HG03378 (cell line): ENCODE results near the gene ZNF385D.
"Not testable (repeated sequence)": the region's sequence is repeated elsewhere in the genome, so short reads cannot be mapped to it uniquely, and the experiment has no call there.

Source experiments
- ATAC-seq: cut with Tn5 transposase; IDR thresholded peaks from one replicate; pipeline ENCODE4 v1.9.1; 2021; ENCODE audit warnings: mild to moderate bottlenecking, moderate library complexity; ENCODE audit not compliant: unreplicated experiment

ZNF385D gene

DNA sequence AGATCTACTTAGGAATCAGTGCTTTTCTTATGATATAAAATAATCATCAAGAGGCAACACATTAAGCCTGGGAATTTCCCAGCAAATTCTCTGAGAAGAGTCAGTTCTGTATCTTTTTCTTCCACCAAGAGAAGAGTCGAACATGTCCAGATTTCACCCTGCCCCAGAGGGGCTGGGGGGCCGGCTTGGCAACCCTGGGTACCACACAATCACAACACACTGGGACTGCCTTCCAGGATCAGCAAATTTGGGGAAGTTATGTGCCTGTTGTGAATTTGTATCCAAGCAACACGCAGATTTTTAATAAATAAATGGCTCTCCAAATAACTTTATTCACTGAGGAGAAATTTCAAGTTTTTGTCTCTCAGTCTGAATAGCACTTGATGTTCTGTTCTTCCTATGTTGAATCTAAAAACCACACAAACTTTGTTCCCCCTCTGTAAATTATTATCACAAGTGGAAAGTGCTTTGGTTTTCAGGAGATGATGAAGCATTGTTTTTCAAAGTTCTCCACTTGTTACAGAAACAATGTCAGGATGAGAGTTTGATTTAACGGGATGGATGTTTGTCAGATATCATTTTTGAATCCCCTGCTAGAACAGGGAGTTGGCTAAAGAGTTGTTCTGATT, 357.2 kb downstream of the ZNF385D start:
- no peak for ATAC-seq

DNA sequence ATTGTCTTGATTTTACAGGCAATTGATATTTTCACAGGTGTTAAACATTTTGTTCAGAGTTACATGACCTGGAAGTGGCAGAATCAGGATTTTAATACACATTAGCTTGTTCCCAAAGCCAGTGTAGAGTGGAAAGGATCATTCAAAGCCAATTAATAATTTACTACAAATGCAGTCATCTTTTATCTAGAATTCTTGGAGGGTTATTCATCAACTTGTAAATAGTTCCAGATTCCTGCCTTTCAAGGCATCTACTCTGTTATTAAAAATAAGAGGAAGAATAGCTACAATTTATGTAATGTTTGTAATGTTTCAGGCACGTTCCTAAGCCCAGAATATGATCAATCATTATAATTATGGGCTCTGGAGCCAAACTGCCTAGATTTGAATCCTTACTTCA, 358.5 kb downstream of the ZNF385D start:
- no peak for ATAC-seq

DNA sequence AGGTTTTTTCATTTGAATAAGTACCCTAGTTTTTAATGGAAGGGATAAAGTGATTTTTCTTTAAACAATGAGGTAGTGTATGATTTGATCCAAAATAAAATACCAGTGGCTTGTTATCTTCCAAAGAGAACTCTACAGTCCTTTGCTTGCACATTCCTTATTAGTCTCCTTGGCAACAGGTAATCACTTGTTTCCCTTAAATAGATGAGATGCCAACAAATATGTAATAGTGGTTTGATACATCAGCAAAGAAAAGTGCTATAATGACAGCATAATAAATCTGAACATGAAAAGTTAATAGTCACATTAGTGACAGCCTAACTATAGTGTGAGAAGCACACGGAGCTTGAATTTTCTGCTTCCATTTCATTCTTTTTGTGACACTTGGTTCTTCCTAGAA, 360.2 kb downstream of the ZNF385D start:
- ATAC-seq = no peak

DNA sequence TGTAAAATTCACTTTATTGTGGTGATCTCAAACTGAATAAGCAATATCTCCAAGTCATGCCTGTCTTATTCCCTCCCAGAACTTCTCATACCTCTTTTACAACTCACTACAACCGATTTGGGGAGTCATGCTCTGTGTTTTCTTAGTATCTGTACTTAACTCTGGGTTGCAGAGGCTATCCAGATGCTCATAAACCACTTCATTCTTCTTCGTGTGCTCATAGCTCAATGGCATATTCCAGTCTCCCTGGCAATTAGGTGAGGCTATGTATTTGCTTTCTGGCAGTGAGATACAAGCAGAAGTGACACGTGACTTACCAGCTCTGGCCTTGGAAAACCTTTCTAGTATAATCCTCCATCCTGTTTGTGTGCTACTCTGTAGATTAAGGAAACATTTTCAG, 360.9 kb downstream of the ZNF385D start:
- no peak for ATAC-seq

DNA sequence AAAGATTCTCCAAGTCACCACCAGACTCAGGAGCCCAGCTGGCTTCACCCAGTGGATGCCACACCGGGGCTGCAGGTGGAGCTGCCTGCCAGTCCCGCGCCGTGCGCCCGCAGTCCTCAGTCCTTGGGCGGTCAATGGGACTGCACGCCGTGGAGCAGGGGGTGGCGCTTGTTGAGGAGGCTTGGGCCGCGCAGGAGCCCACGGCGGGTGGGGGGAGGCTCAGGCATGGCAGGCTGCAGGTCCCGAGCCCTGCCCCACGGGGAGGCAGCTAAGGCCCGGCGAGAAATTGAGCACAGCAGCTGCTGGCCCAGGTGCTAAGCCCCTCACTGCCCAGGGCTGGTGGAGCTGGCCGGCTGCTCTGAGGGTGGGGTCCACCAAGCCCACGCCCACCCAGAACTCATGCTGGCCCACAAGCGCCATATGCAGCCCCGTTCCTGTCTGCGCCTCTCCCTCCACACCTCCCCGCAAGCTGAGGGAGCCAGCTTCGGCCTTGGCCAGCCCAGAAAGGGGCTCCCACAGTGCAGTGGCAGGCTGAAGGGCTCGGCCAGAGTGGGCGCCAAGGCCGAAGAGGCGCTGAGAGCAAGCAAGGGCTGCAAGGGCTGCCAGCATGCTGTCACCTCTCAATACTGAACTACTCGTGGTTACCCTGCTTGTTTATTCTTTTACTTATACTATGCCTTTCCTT, 363.7 kb downstream of the ZNF385D start:
- ATAC-seq = not testable (repeated sequence)

DNA sequence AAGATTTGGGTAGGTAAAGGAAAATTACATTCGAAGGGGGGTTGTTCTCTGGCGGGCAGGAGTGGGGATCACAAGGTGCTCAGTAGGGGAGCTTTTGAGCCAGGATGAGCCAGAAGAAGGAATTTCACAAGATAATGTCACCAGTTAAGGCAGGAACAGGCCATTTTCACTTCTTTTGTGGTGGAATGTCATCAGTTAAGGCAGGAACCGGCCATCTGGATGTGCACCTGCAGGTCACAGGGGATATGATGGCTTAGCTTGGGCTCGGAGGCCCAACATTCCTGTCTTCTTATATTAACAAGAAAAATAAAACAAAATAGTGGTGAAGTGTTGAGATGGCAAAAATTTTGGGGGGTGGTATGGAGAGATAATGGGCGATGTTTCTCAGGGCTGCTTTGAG, 373.0 kb downstream of the ZNF385D start:
- ATAC-seq = not testable (repeated sequence)

DNA sequence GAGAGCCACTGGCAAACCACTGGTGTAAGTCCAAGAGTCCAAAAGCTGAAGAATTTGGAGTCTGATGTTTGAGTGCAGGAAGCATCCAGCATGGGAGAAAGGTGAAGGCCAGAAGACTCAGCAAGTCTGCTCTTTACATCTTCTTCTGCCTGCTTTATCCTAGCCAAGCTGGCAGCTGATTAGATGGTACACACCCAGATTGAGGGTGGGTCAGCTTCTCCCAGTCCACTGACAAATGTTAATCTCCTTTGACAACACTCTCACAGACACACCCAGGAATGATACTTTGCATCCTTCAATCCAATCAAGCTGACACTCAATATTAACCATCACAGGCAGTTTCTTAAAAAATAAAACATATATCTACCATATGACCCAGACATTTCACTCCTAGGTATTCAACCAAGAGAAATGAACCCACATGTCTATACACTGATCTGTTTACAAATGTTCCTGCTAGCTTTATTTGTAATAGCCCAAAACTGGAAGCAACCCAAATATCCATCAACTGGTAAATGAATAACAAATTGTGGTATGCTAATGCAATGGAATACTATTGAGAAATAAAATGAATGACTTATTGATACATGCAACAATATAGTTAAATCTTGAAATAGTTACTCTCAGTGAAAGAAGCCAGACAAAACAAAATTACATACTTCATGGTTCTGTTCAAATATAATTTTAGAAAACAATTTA, 373.8 kb downstream of the ZNF385D start:
- no peak for ATAC-seq

DNA sequence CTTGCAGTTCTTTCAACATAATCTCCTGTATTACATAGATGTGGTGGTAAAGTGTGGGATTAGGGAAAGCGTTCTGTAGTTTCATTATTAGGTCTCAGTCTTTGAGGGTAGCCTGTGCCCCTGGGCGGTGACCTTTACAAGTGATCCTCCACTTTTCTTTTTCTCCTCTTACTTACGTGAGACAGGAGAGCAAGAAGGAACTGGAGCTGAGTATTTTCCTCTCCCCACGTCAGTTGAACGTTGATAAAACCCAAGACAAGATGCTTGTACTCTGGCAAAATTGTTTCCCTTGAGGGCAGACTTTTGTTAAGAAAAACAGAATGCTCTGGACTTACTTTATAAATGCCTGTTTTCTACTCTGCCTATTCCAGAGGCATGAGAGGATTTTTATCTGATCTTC, 378.7 kb downstream of the ZNF385D start:
- no peak for ATAC-seq
